Putamen (tissue), 1 donor: Measurements from ENCODE around the gene TOP3B.

Source experiments
- DNase-seq: peaks from one replicate; pipeline ENCODE4 v3.0.0-alpha.2; 2016; ENCODE audit warnings: low spot score

TOP3B gene, protein sequence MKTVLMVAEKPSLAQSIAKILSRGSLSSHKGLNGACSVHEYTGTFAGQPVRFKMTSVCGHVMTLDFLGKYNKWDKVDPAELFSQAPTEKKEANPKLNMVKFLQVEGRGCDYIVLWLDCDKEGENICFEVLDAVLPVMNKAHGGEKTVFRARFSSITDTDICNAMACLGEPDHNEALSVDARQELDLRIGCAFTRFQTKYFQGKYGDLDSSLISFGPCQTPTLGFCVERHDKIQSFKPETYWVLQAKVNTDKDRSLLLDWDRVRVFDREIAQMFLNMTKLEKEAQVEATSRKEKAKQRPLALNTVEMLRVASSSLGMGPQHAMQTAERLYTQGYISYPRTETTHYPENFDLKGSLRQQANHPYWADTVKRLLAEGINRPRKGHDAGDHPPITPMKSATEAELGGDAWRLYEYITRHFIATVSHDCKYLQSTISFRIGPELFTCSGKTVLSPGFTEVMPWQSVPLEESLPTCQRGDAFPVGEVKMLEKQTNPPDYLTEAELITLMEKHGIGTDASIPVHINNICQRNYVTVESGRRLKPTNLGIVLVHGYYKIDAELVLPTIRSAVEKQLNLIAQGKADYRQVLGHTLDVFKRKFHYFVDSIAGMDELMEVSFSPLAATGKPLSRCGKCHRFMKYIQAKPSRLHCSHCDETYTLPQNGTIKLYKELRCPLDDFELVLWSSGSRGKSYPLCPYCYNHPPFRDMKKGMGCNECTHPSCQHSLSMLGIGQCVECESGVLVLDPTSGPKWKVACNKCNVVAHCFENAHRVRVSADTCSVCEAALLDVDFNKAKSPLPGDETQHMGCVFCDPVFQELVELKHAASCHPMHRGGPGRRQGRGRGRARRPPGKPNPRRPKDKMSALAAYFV

DNA sequence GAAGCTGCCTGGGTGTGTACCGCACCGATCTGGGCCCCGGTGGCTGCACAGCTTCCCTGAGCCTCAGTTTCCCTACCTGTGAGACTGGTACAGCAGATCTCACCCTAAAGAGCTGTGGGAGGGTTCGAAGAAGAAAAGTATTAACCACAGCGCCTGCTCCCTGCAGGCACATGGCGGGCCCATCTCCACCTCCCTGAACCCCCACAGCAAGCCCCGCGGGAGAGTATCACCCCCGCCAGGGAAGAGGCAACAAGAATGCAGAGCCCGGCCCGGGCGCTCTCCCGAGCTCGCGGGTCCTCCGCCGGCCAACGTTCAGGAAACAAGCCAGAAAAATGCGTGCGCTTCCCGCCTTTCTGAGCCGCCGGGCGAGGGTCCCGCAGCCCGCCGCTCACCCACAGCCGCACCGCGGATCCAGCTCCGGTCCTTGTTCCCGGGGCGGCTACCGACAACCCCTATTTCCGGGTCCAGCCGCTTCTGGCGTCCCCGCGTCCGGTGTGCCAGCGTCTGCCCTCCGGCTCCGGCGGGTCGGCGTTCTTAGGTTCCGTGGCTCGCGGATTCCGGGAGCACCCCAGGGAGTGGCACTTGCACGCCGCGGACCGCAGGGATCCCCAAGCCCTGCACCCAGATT lies at the start of gene TOP3B:
TOP3B (minus strand) TSS at position 450 of the 628 bp plus-strand sequence. CDS start 7,078 bp downstream, outside the sequence.
- peak; percentile 77 for DNase-seq

DNA sequence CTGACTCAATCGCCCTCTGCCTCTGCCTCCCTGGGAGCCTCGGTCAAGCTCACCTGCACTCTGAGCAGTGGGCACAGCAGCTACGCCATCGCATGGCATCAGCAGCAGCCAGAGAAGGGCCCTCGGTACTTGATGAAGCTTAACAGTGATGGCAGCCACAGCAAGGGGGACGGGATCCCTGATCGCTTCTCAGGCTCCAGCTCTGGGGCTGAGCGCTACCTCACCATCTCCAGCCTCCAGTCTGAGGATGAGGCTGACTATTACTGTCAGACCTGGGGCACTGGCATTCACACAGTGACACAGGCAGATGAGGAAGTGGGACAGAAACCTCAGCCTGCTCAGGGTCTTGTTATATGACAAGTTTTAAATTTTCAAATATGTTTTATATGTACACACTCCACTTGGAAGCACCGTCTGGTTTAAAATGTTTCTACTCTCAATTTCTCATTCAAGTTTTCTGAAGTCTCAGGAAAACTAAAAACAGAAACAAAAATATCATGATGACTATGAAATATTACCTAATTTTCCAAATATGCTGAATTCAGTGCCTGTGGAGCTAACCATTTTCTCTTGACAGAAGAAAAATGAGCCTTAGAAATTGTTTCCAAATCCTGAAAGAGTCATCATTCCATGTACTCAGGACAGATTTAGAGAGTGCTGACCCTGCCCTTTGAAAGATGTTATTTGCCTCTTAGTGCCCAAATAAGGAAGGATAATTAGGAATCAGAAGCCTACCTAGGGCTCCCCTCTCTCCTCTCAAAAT lies 48.8 kb upstream of the TOP3B start:
- no peak for DNase-seq

DNA sequence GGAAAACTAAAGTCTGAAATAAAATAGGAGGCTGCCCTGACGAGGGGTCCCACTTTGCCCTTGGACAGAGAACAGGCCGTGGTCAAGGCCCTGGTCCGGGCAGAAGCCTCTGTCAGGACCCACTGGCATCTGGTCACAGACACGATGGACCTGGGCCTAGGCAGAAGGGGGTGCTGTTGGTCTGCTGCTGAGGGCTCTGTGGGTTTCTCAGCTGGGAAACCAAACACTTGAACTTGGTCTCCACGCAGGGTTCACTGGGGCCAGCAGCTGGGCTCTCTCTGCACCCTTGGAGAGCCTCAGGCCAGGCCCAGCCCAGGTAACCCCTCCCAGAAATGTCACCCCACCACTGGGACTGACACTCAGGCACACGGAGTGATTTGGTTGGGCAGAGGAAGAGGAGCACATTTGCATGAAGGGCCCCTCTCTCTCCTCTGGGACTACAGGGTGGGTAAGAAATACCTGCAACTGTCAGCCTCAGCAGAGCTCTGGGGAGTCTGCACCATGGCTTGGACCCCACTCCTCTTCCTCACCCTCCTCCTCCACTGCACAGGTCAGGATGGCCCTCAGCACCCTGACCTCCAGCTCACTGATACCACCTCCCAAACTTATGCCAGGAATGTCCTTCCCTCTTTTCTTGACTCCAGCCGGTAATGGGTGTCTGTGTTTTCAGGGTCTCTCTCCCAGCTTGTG lies 48.1 kb upstream of the TOP3B start:
- no peak for DNase-seq

DNA sequence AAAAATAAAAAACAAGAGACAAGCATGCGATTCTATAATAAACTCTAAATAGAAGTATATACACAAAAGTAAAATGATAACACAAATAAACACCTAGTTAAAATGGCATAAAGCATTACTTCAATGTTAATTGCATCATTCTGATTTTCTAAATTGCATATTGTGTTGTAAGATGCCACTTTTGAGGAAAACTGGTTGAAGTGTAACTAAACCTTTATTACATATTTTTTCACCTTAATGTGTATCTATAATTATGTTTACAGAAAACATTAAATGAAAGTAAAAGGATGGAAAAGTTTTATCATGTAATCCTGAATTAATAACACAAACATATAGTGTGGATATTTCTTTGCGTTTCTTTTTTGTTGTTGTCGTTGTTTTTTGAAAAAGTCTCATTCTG lies 45.4 kb upstream of the TOP3B start:
- DNase-seq, result no peak

DNA sequence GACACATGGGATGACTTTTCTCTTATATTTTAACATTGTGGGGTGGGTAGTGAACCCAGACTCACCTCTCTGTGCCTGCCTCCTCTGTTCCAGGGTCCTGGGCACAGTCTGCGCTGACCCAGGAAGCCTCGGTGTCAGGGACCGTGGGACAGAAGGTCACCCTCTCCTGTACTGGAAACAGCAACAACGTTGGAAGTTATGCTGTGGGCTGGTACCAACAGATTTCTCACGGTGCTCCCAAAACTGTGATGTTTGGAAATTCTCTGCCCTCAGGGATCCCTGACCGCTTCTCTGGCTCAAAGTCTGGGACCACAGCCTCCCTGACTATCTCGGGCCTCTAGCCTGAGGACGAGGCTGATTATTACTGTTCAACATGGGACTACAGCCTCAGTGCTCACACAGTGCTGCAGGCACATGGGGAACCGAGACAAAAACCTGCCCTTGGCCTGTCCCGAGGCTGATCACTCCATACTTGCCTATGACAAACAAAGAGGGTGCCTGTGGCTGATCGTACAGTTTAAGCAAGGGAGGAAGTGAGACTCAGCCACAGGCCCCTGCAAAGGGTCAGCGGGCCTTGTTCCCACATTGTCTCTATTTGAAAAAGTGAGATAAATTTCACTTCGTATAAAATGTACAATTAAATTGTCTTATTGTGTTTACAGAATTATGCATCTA lies 43.7 kb upstream of the TOP3B start:
- DNase-seq, result no peak

DNA sequence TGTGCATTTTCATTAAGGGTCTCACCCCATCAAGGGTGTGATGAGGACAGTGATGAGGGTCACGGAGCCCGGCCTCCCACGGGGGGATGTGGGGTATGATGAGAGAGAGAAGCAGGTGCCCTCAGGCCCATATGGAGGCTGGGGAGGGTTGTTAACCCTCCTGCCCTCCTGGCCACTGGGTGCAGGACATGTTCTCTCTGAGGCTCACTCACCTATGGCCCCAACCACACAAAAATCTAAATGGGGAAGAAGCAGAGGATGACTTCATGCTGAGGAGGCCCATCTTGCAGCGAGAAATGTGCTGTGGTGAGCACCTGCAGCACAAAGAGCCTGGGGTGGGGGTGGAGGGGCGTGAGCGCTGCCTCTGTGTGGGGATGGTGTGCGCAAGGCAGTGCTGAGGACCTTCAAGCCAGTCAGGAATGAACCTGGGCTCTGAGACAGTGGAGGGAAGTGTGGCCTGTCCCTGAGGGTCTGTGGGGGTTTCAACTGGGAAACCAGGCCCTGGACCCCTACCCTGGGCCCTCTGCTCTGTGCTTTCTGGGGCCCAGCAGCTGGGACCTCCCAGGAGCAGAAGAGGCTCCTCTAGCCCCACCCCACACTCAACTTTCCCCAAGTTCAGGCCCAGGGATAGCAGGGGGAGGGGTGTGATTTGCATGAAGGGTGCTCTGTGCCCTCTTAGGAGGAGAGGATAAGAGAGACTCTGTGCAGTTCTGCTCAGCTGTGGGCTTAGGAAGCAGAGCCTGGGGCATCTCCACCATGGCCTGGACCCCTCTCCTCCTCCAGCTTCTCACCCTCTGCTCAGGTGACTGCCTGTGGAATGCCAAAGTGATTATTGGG lies 43.0 kb upstream of the TOP3B start:
- no peak for DNase-seq

DNA sequence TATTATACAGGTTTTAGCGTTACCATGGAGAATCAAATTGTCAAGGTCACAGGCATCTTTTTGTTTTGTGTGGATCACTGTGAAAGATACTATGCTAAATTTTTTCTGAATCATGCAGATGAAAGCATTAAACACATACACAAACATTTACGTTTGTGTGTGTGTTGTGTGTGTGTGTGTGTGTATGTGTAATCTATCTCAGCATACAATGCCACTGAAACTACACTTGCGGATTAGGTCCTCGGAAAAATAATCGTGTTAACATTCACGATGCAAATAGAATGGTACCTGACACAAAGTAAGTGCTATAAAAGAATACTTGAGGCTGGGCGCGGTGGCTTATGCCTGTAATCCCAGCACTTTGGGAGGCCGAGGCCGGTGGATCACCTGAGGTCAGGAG lies 41.9 kb upstream of the TOP3B start:
- no peak for DNase-seq

DNA sequence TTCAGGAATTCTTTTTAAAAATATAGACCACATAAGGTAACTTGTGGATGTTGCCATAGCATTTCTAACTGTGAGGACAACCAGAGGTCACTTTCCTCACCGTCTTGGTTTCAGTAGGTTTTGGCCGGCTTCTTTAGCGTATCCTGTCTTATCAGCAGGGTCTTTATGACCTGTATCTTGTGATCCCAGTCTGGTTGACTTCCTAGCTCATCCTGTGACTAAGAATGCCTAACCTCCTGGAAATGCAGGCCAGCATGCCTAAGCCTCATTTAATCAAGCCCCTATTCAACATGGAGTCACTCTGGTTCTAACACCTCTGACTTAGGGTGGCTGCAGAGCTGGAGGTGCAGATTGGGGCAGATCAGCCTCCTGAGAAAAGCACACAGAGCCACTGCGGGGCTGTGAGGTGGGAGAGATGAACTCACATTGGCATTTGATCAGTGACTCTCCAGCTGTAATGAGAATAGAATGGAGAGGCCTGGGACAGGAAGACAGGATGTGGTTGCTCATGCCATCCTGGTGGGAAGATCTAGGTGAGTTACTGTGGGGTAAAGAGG lies 41.1 kb upstream of the TOP3B start:
- no peak for DNase-seq

DNA sequence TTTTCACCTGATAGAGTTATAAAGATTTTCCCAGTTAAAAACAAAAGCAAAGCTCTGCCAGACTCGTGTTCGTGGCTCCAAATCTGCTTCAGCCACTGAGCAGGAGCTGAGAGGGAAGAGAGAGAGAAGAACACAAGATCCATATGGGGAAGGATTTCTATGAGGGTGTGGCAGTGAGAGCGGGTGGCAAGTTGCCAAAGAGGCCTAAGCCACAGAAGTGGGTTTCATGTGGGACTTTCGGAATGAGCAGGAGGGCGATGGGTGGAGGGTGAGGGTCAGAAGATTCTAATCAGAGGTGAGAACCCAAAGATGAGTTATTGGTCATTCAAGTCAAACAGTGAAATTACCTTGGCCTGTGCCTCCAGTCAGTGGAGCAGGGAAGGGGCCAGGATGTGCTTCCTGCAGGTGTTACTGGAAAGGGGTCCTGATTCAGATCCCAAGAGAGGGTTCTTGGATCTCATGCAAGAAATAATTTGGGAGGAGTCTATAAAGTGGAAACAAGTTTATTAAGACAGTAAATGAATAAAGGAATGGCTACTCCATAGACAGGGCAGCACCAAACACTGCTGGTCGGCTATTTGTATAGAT lies 40.5 kb upstream of the TOP3B start:
- DNase-seq, result no peak

DNA sequence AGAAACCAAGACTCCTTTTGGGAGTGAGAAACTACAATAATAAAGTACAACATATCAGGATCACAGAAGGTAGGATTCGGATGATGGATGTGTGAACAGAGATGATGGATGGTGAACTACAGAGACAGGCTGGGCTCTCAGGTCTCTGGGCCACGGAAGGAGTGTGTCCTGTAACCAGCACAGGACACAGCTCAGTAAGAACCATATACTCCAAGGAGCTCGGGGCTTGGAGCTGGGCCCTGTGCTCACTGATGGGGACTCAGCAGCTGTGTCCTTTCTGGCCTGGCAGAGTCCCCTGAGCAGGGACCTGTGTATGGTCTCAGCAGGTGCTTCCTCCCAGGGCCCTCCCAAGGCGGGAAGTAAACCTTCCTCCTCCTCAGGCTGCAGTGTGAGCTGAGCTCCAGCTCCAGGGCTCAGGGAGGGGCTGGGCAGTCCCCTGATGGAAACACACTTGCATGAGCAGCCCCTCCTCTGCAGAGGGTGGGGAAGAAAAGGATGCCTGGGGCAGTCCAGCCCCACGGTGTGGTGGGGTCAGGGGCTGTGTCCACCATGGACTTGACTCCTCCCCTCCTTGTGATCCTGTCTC lies 39.8 kb upstream of the TOP3B start:
- no peak for DNase-seq

DNA sequence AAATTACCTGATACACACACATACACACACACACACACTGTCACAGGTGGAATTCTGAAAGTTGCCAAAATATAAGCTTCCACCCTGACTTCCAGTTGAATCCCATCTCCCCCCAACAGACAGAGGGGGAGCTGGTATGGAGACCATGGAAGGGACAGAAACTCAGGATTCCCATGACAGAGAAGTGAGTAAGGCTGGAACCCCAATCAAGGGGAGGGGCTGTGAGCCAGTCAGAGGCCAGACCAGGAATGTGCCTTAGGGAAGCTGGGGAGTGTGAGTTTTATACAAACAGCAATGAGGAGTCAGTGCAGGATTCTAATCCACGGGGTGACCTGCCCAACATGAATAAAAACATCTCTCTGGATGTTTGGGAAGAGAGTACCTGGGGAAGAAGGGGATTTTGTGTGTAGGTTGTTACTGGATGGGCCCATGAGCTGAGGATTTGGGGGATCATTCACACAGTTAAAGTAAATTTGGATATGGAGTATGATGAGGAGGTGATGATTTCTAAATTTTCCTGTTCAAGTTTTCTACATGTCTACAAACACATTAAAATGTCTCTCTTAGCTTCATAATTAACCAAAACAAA lies 38.7 kb upstream of the TOP3B start:
- DNase-seq, result no peak

DNA sequence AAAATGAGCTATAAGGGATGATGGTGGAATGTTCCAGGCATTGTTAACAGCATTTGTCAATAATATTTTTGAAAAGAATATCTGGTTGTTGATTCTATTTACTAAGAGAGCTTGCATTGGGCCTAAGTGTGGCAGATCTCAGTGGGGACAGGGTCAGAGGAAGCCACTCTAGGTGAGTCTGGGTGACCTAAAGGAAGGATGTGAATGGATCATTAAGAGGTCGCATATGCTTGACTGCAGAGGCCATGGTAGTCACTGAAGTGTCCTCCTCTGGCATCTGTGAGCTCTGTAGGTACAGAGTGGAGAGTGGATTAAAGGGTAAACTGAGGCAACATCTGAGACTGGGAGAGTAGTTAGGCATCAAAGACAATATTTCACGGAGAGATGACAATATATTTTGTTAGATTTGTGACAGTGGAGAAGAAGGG lies 37.9 kb upstream of the TOP3B start:
- DNase-seq, result no peak

DNA sequence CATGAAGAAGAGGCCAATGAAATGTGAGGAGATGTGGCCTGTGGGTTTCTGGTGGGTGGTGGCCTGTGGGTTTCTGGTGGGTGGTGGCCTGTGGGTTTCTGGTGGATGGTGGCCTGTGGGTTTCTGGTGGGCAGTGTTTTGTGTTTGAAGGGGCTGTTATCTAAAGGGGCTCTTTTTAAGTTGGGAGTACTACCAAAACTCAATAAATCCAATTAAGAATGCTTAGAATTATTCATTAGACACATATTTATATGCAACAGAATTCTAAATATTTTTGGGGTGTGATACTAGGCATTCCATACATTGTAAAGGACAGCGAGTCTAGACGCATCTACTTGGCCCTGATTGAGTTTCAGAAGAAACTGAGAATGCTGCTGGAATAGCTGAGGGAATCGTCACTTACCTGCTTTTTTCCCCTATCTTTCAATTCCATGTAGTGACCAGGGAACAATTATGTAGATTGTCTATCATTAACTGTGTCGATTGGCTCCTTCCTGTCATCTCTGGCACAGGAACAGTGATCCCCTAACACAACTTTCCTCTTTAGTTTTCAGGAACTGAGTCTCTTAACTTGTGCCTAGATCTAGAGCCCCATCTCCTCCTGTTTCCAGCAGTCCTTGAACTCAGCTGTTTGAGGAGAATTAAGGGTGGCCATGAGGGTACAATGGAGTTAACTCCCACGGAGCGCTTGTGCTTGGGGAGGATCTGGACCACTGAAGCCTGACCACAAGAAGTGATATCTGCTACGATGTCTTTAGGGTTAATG lies 37.3 kb upstream of the TOP3B start:
- DNase-seq, result no peak

DNA sequence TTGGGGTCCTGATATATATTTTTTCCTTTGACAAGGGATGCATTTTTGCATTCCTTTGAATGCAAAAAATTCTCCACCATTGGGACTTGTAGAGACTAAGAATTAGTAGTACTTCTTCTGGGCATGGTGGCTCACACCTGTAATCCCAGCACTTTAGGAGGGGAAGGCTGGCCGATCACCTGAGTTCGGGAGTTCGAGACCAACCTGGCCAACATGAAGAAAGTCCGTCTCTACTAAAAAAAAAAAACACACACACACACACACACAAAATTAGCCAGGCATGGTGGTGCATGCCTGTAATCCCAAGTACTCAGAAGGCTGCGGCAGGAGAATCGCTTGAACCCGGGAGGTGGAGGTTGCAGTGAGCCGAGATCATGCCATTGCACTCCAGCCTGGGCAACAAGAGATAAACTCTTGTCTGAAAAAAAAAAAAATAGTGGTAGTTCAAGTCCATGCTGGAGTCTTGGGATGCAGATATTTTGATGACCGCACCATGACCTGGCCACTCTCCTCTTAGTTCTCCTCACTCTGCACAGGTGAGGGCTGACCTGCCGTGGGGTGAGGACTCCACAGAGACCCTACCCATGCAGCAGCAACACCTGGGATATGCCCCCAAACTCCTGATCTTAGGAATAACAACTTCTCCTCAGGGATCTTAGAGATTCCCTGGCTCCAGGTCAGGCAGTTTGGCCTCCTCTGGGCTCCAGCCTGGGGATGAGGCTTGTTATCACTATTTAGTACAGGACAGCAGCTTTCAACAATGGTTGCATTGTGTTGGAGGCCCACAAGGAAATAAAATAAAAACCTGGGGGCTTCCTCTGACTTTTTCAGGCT lies 36.5 kb upstream of the TOP3B start:
- DNase-seq, result no peak

DNA sequence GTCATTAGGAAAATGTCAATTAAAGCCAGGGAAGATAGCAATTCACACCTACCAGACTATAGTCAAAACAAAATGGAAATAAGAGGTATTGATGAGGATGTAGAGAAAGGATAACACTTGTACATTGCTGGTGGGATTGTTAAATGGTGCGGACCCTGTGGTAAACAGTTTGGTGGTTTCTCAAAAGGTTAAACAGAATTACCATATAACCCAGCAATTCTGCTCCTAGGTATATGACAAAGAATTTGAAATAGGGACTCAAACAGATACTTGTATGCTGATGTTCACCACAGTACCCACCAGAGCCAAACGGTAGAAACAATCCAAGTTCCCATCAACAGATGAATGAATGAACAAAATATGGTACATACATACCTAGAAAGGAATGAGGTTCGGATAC lies 33.0 kb upstream of the TOP3B start:
- DNase-seq, result no peak

DNA sequence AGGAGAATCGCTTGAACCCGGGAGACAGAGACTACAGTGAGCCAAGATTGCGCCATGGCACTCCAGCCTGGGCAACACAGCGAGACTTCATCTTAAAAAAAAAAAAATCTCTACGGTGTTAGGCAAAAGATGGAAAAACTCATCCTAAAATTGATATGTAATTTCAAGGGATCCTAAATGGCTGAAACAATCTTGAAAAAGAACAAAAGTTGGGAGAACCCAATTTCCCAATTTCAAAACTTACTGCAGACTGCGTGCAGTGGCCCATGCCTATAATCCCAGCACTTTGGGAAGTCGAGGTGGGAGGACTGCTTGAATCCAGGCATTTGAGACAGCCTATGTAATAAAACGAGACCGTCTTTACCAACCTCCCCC lies 31.7 kb upstream of the TOP3B start:
- no peak for DNase-seq
